ENCODE data around the gene GRID2.

DNA sequence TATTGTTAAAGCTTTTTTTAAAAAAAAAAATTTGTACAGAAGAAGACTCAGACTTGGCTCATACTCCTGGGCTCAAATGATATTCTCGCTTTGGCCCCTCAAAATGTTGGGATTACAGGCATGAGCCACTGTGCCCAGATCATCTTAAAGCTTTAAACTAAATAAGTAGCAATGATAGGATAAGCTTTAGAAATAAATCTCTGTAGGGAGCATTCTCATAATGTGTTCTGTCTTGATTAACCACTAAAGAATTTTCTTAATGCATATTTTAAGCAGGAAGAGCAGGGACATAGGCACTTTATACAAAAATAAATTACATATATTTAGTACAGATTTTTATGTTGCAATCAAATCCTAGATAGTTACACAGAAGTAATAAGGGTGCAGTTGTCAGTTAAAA lies 667.2 kb downstream of the GRID2 start:
- no peak for TF ChIP-seq MXI1 (IDR thresholded peaks at IDR 0.05; ENCODE audit: low read depth, low read length)
- TF ChIP-seq, protein P1, sequence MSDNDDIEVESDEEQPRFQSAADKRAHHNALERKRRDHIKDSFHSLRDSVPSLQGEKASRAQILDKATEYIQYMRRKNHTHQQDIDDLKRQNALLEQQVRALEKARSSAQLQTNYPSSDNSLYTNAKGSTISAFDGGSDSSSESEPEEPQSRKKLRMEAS (IDR thresholded peaks at IDR 0.05; ENCODE audit: low read depth), result no peak
- TF ChIP-seq, protein P2, sequence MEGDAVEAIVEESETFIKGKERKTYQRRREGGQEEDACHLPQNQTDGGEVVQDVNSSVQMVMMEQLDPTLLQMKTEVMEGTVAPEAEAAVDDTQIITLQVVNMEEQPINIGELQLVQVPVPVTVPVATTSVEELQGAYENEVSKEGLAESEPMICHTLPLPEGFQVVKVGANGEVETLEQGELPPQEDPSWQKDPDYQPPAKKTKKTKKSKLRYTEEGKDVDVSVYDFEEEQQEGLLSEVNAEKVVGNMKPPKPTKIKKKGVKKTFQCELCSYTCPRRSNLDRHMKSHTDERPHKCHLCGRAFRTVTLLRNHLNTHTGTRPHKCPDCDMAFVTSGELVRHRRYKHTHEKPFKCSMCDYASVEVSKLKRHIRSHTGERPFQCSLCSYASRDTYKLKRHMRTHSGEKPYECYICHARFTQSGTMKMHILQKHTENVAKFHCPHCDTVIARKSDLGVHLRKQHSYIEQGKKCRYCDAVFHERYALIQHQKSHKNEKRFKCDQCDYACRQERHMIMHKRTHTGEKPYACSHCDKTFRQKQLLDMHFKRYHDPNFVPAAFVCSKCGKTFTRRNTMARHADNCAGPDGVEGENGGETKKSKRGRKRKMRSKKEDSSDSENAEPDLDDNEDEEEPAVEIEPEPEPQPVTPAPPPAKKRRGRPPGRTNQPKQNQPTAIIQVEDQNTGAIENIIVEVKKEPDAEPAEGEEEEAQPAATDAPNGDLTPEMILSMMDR (IDR thresholded peaks at IDR 0.05), result no peak
- no peak for TF ChIP-seq RAD21 (IDR thresholded peaks at IDR 0.05; ENCODE audit: low read length)
- no peak for TF ChIP-seq EP300 (IDR thresholded peaks at IDR 0.05; ENCODE audit: borderline replicate concordance in 1 of 2, low read depth in 1 of 2, low read length in 1 of 2)
- TF ChIP-seq, protein P3, sequence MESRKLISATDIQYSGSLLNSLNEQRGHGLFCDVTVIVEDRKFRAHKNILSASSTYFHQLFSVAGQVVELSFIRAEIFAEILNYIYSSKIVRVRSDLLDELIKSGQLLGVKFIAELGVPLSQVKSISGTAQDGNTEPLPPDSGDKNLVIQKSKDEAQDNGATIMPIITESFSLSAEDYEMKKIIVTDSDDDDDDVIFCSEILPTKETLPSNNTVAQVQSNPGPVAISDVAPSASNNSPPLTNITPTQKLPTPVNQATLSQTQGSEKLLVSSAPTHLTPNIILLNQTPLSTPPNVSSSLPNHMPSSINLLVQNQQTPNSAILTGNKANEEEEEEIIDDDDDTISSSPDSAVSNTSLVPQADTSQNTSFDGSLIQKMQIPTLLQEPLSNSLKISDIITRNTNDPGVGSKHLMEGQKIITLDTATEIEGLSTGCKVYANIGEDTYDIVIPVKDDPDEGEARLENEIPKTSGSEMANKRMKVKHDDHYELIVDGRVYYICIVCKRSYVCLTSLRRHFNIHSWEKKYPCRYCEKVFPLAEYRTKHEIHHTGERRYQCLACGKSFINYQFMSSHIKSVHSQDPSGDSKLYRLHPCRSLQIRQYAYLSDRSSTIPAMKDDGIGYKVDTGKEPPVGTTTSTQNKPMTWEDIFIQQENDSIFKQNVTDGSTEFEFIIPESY (IDR thresholded peaks at IDR 0.05; ENCODE audit: borderline replicate concordance, low read depth), result no peak
- TF ChIP-seq RXRA (IDR thresholded peaks at IDR 0.05; ENCODE audit: borderline replicate concordance, low read depth), result no peak
- TF ChIP-seq TAF1 (IDR thresholded peaks at IDR 0.05; ENCODE audit: borderline replicate concordance, low read depth, low read length), result no peak
- no peak for TF ChIP-seq POLR2AphosphoS5 (IDR thresholded peaks at IDR 0.05; ENCODE audit: low read depth, low read length)
- no peak for TF ChIP-seq RFX5 (IDR thresholded peaks at IDR 0.05; ENCODE audit: low read length)
- no peak for TF ChIP-seq YY1 (IDR thresholded peaks at IDR 0.05; ENCODE audit: low read depth)
- TF ChIP-seq, protein P4, sequence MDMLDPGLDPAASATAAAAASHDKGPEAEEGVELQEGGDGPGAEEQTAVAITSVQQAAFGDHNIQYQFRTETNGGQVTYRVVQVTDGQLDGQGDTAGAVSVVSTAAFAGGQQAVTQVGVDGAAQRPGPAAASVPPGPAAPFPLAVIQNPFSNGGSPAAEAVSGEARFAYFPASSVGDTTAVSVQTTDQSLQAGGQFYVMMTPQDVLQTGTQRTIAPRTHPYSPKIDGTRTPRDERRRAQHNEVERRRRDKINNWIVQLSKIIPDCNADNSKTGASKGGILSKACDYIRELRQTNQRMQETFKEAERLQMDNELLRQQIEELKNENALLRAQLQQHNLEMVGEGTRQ (IDR thresholded peaks at IDR 0.05; ENCODE audit: borderline replicate concordance, low read depth, low read length), result no peak
- no peak for TF ChIP-seq NFIC (IDR thresholded peaks at IDR 0.05; ENCODE audit: borderline replicate concordance)

All from SK-N-SH (cell line).